Body of pancreas (tissue), 4 donors: Measurements from ENCODE around the gene ASB18. TPM values are rescaled to one million over a fixed set of nuclear protein-coding genes. Genes with fewer than 3 reads are reported as not detected.

ENCODE experiments used
- ATAC-seq: fragments of 150-250 bp; one replicate; pipeline ENCODE4 v1.9.1; 2016
- DNase-seq, 4 donors: peaks; one replicate each; pipeline ENCODE4 v3.0.0-alpha.2; 2019
- H3K27ac ChIP-seq, 4 donors: fragments of 200-600 bp; sonication (generic); 1 replicate in 3 of 4; 2 replicates in 1 of 4; pipeline versions ENCODE4 v1.5.1 to v1.6.1; 2016 to 2019; ENCODE audit warnings: mild to moderate bottlenecking in 1 of 4, mixed read lengths in 1 of 4, moderate library complexity in 1 of 4
- H3K27me3 ChIP-seq, 2 donors: fragments of 200-600 bp; sonication (generic); one replicate each; pipeline ENCODE4 v1.6.0; 2016; ENCODE audit warnings: mild to moderate bottlenecking in 1 of 2
- H3K36me3 ChIP-seq, 2 donors: fragments of 200-600 bp; sonication (generic); replicated peaks in 1 of 2; 2 replicates each; pipeline ENCODE4 v1.5.1; 2016; ENCODE audit warnings: low read depth in 2 of 2; ENCODE audit not compliant: insufficient read depth in 1 of 2
- H3K4me1 ChIP-seq: fragments of 200-600 bp; sonication (generic); one replicate; pipeline ENCODE4 v1.6.0; 2016
- H3K4me3 ChIP-seq, 2 donors: fragments of 200-600 bp; sonication (generic); 1 replicate in 1 of 2; 2 replicates in 1 of 2; pipeline ENCODE4 v1.5.1; 2016 to 2019
- H3K9me3 ChIP-seq, 3 donors: fragments of 200-600 bp; sonication (generic); 1 replicate in 2 of 3; 2 replicates in 1 of 3; pipeline ENCODE4 v1.5.1; 2016
- POLR2A ChIP-seq, 3 donors: fragments of 450-650 bp; IDR thresholded peaks; one replicate each; pipeline ENCODE4 v1.6.1; 2016; ENCODE audit warnings: antibody characterized with exemption in 3 of 3, mild to moderate bottlenecking in 2 of 3
- WGBS, 2 donors: methylation state at CpG; one replicate each; pipeline ENCODE4 v1.1.5; 2017; 5-methylcytosine and 5-hydroxymethylcytosine counted together
- intact Hi-C: fragments of 100-400 bp; cut with DNase I; formaldehyde crosslinking; loops from one replicate; pipeline ENCODE4 v1.15.1; 2023
- total RNA-seq, 2 donors: library from RNA; depleted of rRNA; stranded (reverse); fragments of >200 nt; gene quantifications; one replicate each; pipeline ENCODE4 v1.1.0, GENCODE V29; 2016
- TF ChIP-seq, protein P1 (sequence below), 7 experiments: fragments of 450-650 bp in 4 of 7; fragments of 200-600 bp in 3 of 7; sonication (generic) in 3 of 7; IDR thresholded peaks; one replicate each; pipeline ENCODE4 v1.5.1; 2016 to 2019; ENCODE audit warnings: antibody characterized with exemption in 7 of 7

The ASB18 gene
- total RNA-seq, 2 donors from 2014 or later = not detected

DNA sequence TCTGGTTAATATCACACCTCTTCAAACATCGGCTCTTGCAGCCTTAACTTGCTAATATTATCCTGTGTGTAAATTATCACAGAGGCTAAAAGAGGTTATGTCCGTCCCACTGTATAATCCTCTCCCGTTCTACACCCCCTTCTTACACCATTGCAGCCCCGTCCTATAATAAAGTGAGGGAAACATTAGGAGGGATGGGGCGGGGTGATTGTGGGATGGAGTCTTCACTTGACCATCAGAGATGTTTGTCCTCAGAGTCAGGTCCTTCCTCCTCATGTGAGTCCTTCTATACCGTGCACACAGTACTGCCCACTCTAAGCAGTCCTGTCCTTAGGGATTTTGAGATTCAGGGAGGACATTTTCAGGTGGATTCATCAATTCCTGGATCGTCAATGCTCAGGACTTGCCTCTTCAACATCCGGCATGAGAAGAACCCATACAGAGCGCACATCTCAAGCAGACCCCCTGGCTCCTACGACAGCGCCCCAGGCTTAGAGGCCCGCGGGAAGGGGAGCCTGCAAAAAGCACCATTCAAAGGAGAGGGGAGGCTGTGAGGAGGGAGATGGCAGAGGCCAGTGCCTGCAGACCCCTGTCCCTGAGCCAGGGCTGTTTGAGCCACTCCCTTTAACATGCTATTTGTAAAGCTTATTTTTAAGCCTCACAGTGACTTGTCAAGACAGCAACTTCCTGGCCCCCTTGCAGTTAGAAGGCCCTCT lies 42.8 kb upstream of the ASB18 start:
- ATAC-seq (no peak), DNase-seq (no peak)
- TF ChIP-seq POLR2A (IDR thresholded peaks at IDR 0.05) = no peak
- TF ChIP-seq, protein P1, sequence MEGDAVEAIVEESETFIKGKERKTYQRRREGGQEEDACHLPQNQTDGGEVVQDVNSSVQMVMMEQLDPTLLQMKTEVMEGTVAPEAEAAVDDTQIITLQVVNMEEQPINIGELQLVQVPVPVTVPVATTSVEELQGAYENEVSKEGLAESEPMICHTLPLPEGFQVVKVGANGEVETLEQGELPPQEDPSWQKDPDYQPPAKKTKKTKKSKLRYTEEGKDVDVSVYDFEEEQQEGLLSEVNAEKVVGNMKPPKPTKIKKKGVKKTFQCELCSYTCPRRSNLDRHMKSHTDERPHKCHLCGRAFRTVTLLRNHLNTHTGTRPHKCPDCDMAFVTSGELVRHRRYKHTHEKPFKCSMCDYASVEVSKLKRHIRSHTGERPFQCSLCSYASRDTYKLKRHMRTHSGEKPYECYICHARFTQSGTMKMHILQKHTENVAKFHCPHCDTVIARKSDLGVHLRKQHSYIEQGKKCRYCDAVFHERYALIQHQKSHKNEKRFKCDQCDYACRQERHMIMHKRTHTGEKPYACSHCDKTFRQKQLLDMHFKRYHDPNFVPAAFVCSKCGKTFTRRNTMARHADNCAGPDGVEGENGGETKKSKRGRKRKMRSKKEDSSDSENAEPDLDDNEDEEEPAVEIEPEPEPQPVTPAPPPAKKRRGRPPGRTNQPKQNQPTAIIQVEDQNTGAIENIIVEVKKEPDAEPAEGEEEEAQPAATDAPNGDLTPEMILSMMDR (IDR thresholded peaks at IDR 0.05) = no peak
- Histone ChIP-seq H3K4me3 (no peak overlapping the region), H3K27ac (no peak overlapping the region), H3K9me3 (no peaks in the 10 kb centered on the region), H3K36me3 (no peaks in the 10 kb centered on the region), H3K27me3 (no peaks in the 10 kb centered on the region), H3K4me1 (no peaks in the 10 kb centered on the region)
- 55 to 57% methylated on average over 12 to 13 of the region's 13 CpGs for WGBS, 2 donors
- intact Hi-C loops = no loop called here

- ATAC-seq (no peak), DNase-seq (no peak)
- no peaks in the 10 kb centered on the region for H3K4me1 ChIP-seq
- H3K27me3 ChIP-seq = no peaks in the 10 kb centered on the region
- H3K9me3 ChIP-seq = no peaks in the 10 kb centered on the region
- 66 to 69% methylated on average over 6 of the region's 6 CpGs for WGBS, 2 donors
- no peak overlapping the region for H3K27ac ChIP-seq
- no peak overlapping the region for H3K4me3 ChIP-seq
- H3K36me3 ChIP-seq = no peaks in the 10 kb centered on the region
- intact Hi-C loops = no loop called here
- TF ChIP-seq, protein P1 (IDR thresholded peaks at IDR 0.05) = no peak
- no peak for TF ChIP-seq POLR2A (IDR thresholded peaks at IDR 0.05)
Measured at GRCh38 chr2:236305964-236306605, 41.9 kb upstream of the ASB18 start.

DNA sequence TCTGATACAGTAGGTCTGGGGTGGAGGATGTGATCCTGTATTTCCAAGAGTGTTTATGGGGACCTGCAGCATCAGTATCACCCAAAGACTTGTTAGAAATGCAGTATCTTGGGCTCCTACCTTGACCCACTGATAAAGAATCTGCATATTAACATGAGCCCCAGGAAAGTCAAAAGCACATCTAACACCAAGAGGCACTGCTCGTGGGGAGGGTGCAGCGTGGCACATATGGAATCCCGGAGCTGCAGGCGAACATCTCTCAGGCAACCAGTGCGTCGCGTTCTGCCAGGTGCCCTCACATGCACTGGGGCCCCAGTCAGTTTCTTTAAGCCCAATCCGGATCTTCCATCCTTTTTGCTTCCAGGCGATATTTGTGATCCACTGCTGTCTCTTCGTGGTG lies 41.3 kb upstream of the ASB18 start:
- intact Hi-C loops = no loop called here
- DNase-seq (no peak), ATAC-seq (no peak)
- Histone ChIP-seq H3K4me3 (no peak overlapping the region), H3K4me1 (no peaks in the 10 kb centered on the region), H3K27ac (no peak overlapping the region), H3K27me3 (no peaks in the 10 kb centered on the region), H3K9me3 (no peaks in the 10 kb centered on the region), H3K36me3 (no peaks in the 10 kb centered on the region)
- TF ChIP-seq, protein P1 (IDR thresholded peaks at IDR 0.05) = no peak
- no peak for TF ChIP-seq POLR2A (IDR thresholded peaks at IDR 0.05)
- 78 to 81% methylated on average over 10 of the region's 10 CpGs for WGBS, 2 donors

GRCh38 chr2:236303935-236304334 lies 39.7 kb upstream of the ASB18 start:
- intact Hi-C loops = no loop called here
- DNase-seq = no peak
- H3K36me3 ChIP-seq = no peaks in the 10 kb centered on the region
- ATAC-seq = no peak
- H3K27ac ChIP-seq = no peak overlapping the region
- TF ChIP-seq, protein P1 (IDR thresholded peaks at IDR 0.05) = no peak
- no peak for TF ChIP-seq POLR2A (IDR thresholded peaks at IDR 0.05)
- WGBS, 2 donors = 72 to 82% methylated on average over 2 of the region's 2 CpGs
- H3K9me3 ChIP-seq = no peaks in the 10 kb centered on the region
- H3K4me1 ChIP-seq = no peaks in the 10 kb centered on the region
- no peaks in the 10 kb centered on the region for H3K27me3 ChIP-seq
- no peak overlapping the region for H3K4me3 ChIP-seq

DNA sequence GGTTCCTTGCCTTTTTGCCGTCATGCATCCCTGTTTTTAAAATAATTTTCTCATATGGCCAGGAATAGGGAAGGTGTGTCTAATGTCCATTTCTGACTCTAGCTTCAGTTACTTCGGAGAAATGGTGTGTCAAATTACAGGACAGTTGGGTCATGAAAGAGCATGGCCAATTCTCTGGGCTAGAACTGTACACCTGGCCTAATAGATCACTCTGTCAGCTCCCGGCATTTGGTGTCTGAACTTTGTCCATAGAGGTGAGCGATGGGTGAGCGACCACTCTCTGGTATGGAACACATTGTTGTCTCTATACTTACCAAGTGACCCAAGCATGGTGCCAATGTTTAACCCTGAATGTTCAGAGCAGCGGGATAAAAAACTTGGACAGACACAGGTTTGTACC lies 38.3 kb upstream of the ASB18 start:
- H3K4me3 ChIP-seq = no peak overlapping the region
- H3K27ac ChIP-seq = no peak overlapping the region
- 84 to 87% methylated on average over 6 of the region's 6 CpGs for WGBS, 2 donors
- H3K27me3 ChIP-seq = no peaks in the 10 kb centered on the region
- intact Hi-C loops = no loop called here
- no peaks in the 10 kb centered on the region for H3K36me3 ChIP-seq
- ATAC-seq (no peak), DNase-seq (no peak)
- H3K9me3 ChIP-seq = no peaks in the 10 kb centered on the region
- H3K4me1 ChIP-seq = no peaks in the 10 kb centered on the region
- TF ChIP-seq, protein P1 (IDR thresholded peaks at IDR 0.05) = no peak
- TF ChIP-seq POLR2A (IDR thresholded peaks at IDR 0.05) = no peak
